Measurements from ENCODE around the gene HSFX3.
"Not testable (repeated sequence)": the region's sequence is repeated elsewhere in the genome, so short reads cannot be mapped to it uniquely, and the experiment has no call there.

- TF ChIP-seq EZH2phosphoT487 (IDR thresholded peaks at IDR 0.05; ENCODE audit: borderline replicate concordance); CTCF (conservative IDR thresholded peaks at IDR 0.05; ENCODE audit: low read length): not testable (repeated sequence)
Observed at GRCh38 chrX:149549701-149550100, at the start of gene HSFX3.
